AG04450 (cell line): ENCODE data around the gene SLC22A1. TPM values are rescaled to one million over a fixed set of nuclear protein-coding genes. Genes with fewer than 3 reads are reported as not detected.
"Not testable (repeated sequence)": the region's sequence is repeated elsewhere in the genome, so short reads cannot be mapped to it uniquely, and the experiment has no call there.

Source experiments
- CTCF ChIA-PET: fragments of 300-600, 350-600 bp; formaldehyde crosslinking; extraction: SDS; loops from one replicate; lab custom pipeline; 2022; ENCODE audit warnings: antibody characterized with exemption, inconsistent platforms; lab: Charles Lee
- POLR2A ChIA-PET: fragments of 350-600 bp; formaldehyde crosslinking; extraction: SDS; loops from one replicate; lab custom pipeline; 2021; ENCODE audit warnings: antibody characterized with exemption, inconsistent platforms; lab: Yijun Ruan, JAX
- DNase-seq: peaks from one replicate; pipeline ENCODE4 v3.0.0-alpha.2; 2011; ENCODE audit warnings: low read depth, low spot score
- H3K27ac ChIP-seq: one replicate; pipeline ENCODE4 v1.5.1; 2012; ENCODE audit warnings: low read depth, low read length, control low read depth
- H3K27me3 ChIP-seq: one replicate; pipeline ENCODE4 v1.6.0; 2012; ENCODE audit warnings: low read length; ENCODE audit not compliant: control insufficient read depth, insufficient read depth
- H3K4me3 ChIP-seq: 2 replicates; pipeline ENCODE4 v1.5.1; 2011; ENCODE audit warnings: mild to moderate bottlenecking, low read depth, low read length, control low read depth
- H3K9me3 ChIP-seq: 2 replicates; pipeline ENCODE4 v1.5.1; 2012; ENCODE audit warnings: low read length; ENCODE audit not compliant: control insufficient read depth, insufficient read depth
- CTCF ChIP-seq: IDR thresholded peaks from 2 replicates; pipeline ENCODE4 v1.5.1; 2011; ENCODE audit warnings: low read depth, low read length, control low read depth, inconsistent platforms
- polyA plus RNA-seq: library from polyadenylated mRNA; depleted of rRNA; stranded (reverse); fragments of >200 nt; gene quantifications from 2 replicates; pipeline ENCODE4 v1.2.3, GENCODE V29; 2011

SLC22A1 gene
- polyA plus RNA-seq, 1 experiment = 0.36 TPM

DNA sequence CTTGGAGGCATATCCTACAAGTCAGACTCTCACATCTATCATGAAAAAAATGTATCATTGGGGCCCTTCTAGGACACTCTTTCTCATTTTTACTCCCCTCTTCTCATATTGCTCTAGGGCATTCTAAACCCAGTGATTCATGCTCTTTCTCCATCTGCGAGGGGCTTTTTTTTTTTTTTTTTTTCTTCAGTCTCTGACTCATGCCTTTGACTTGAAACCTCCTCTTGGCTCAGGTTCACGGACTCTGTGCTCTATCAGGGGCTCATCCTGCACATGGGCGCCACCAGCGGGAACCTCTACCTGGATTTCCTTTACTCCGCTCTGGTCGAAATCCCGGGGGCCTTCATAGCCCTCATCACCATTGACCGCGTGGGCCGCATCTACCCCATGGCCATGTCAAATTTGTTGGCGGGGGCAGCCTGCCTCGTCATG lies 17.8 kb downstream of the SLC22A1 start:
- peak; percentile 74 for DNase-seq
- ChIA-PET POLR2A (no interaction called here), CTCF (interaction anchor here (1.9 to 3.5 kb wide), 3 partner anchors 8 to 316 kb away, joined by 4 to 75 read pairs (median 7); no protein-coding TSS in a partner anchor)
- Histone ChIP-seq H3K4me3 (no peak overlapping the region), H3K27me3 (no peaks in the 10 kb centered on the region), H3K9me3 (no peaks in the 10 kb centered on the region), H3K27ac (no peak overlapping the region)
- no peak for TF ChIP-seq CTCF

GRCh38 chr6:160140493-160140892 lies 18.9 kb downstream of the SLC22A1 start:
- H3K27ac ChIP-seq, DNase-seq, H3K4me3 ChIP-seq, H3K9me3 ChIP-seq, H3K27me3 ChIP-seq, POLR2A ChIA-PET: not testable (repeated sequence)
- CTCF ChIA-PET = interaction anchor here (0.6 to 4.5 kb wide), 2 partner anchors 315 to 380 kb away, joined by 4 to 37 read pairs; no protein-coding TSS in a partner anchor

DNA sequence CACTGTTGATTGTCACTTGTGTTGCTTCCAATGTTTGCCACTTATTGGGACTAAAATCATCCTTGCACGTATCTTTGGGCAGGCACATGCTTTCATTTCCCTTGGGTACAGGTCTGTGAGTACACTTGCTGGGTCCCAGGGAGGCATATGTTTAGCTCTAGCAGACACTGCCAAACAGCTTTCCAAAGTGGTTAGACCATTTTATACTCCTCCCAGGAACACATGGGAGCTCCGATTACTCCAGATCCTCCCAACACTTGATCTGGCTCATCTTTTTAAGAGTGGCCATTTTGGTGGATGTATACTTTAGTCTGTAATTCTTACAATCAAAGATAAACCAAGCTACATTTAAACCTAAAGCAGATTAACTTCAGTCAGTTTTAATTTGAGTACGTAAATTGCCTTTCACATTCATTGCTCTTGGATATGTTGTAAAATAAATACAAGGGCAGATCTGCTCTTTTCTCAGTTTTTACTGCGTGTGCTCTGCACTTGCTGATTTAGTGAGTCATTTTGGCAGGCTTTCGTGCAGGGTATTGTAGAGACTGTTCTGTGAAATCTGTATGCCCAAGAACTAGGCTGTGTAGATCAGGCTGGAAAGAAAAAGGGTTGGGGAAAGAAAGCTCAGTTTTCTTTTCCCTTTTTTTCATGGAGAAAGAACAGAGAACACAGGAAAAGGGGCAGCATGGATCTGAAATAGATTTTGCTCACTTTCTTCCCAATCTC lies 19.5 kb downstream of the SLC22A1 start:
- Histone ChIP-seq H3K27me3 (no peaks in the 10 kb centered on the region), H3K9me3 (no peaks in the 10 kb centered on the region), H3K4me3 (no peak overlapping the region), H3K27ac (peak overlapping the region; percentile 53)
- no peak for TF ChIP-seq CTCF
- peak; percentile 34 for DNase-seq
- ChIA-PET CTCF (interaction anchor here (0.6 to 4.5 kb wide), 3 partner anchors 314 to 379 kb away, joined by 3 to 37 read pairs (median 4); no protein-coding TSS in a partner anchor), POLR2A (no interaction called here)

GRCh38 chr6:160142115-160142715 lies 20.6 kb downstream of the SLC22A1 start:
- no peaks in the 10 kb centered on the region for H3K27me3 ChIP-seq
- CTCF ChIA-PET = interaction anchor here (1.0 to 4.5 kb wide), 2 partner anchors 313 to 378 kb away, joined by 3 to 37 read pairs; no protein-coding TSS in a partner anchor
- no peak overlapping the region for H3K27ac ChIP-seq
- no peak for TF ChIP-seq CTCF
- DNase-seq = no peak
- H3K4me3 ChIP-seq = no peak overlapping the region
- no peaks in the 10 kb centered on the region for H3K9me3 ChIP-seq
- POLR2A ChIA-PET = no interaction called here

DNA sequence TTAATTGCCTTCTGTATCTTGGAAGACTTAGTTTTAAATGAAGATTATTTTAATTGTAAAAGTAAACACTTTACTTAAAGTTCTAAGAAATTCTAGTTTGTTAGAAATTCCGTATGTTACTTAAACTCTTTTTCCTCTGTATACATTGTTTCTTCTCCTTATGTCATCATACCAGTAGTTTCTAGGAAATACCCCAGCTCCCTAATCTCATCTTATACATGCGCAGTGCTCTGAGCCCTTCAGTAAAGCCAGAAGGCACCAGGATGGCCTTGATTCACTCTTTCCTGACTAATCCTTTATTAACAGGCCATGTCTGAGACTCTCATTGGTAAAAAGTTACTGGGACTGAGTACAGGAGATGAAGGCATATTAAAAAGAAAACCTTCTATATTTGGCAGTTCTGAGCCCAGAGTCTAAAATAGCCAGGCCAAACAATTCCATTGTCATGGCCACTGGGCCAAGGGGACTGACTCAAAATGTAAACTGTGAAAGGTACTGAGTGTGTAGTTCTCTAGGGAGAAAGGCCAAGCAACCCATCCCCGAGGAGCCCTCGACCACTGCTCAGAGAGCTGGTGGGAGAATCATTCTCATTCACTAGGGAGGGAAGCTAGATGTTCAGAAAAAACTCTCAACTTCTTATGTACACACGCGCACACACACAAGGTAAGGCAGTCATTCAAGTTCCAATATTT lies 25.0 kb downstream of the SLC22A1 start:
- POLR2A ChIA-PET = no interaction called here

More for the DNA sequence above, 25.0 kb downstream of the SLC22A1 start:
- DNase-seq = no peak
- no peak overlapping the region for H3K4me3 ChIP-seq
- no peaks in the 10 kb centered on the region for H3K27me3 ChIP-seq
- no peak overlapping the region for H3K27ac ChIP-seq
- TF ChIP-seq CTCF = no peak
- CTCF ChIA-PET = interaction anchor here (0.9 to 1.4 kb wide), 2 partner anchors 8 to 309 kb away, joined by 4 to 7 read pairs; no protein-coding TSS in a partner anchor
- no peaks in the 10 kb centered on the region for H3K9me3 ChIP-seq
